HCEC 1CT (cell line): ENCODE measurements around the gene ZNF407.
A peak's percentile ranks its signal among the peaks of the same experiment; 100 is the strongest.

ENCODE experiments used
- DNase-seq: peaks from one replicate; pipeline ENCODE4 v3.0.0-alpha.2; 2017

Gene ZNF407

GRCh38 chr18:74796841-74797576 lies 199.3 kb downstream of the ZNF407 start:
- DNase-seq, result peak; percentile 67

DNA sequence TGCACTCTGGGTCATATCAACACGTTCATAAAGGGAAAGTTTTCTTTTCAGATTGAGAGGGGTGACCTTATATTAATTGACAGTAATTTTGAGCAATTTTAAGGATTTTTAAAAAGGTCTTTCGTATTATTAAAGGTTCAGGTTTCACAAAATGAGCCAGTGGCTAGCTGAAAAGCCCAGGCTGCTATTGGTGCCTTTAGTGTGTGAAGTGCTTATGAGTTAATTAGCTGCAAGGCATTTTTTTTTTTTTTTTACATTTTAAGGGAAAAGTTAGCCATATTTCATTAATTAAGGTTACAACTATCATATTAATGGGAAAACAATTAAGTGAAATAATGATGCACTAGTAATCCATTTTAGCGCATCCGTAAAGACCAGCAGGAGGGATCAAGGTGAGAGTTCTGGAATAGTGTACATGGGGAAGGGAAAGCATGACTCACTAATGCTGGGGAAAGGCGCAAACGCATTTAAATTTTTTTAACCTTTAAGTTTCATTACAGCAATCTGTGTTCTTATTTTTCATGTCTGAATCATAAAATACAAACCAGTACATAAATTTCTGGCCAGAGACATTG lies 200.0 kb downstream of the ZNF407 start:
- no peak for DNase-seq

- DNase-seq, result no peak
Measured at GRCh38 chr18:74799542-74799941, 201.9 kb downstream of the ZNF407 start.

DNA sequence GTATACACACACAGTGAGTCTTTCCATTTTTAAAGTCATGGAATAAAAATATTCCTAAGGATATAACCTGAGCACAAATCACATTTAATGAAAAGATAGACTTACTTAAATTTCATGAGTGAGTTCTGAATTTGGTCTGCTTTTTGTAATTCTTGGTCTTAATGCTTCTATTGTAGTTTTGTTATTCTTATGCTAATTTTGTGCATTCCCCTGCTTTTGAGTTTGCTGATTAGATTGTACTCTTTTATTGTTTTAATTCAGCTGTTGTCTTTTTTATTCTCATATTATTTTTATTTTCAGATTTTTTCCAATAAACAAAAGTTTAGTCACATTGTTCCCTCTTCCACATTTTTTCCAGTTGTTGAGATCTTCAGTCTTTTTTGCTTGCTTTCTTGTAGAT lies 202.4 kb downstream of the ZNF407 start:
- DNase-seq, result no peak

GRCh38 chr18:74803117-74803516 lies 205.4 kb downstream of the ZNF407 start:
- no peak for DNase-seq

DNA sequence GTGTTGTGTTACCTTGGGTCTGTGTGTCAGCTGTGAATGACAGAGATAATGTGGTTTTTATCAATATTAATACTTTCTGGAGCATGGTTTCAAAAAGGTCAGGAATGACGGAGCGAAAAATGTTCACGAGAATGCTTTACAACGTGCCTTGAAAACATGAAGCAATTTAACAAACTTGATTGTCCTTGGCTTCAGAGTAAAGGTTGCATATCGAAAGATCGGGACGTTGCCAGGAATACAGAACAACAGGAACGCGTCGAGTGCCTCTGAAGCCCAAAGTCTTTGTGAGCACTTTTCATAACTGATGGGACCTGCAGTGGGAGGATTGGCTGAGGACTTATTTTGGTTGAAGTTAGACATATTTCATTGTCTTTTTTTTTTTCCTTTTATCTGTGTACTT lies 206.1 kb downstream of the ZNF407 start:
- no peak for DNase-seq

DNA sequence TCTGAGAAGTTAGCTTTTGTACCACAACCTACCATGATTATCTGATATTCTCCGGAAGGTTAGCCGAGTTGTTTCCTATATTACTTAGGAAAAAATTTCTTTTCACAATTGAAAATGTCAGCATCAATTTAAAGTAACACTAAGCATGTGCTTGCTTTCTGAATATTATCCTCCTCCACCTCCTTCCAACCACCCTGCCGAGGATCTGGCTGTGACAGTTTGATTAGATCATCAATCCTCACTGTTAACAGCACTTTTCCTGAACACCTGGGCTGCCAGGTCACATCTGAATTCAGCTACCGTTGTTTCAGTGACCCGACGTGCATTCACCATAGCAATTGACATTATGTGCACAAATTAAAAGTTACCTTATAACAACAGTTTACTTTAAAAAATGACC lies 207.0 kb downstream of the ZNF407 start:
- no peak for DNase-seq

GRCh38 chr18:74806073-74806472 lies 208.4 kb downstream of the ZNF407 start:
- no peak for DNase-seq

GRCh38 chr18:74806700-74807416 lies 209.2 kb downstream of the ZNF407 start:
- peak; percentile 94 for DNase-seq

- DNase-seq, result no peak
Measured at GRCh38 chr18:74817576-74817975, 219.9 kb downstream of the ZNF407 start.

GRCh38 chr18:74818516-74819175 lies 221.0 kb downstream of the ZNF407 start:
- DNase-seq, result no peak

GRCh38 chr18:74819433-74820059 lies 221.9 kb downstream of the ZNF407 start:
- DNase-seq, result no peak

GRCh38 chr18:74820160-74820780 lies 222.6 kb downstream of the ZNF407 start:
- DNase-seq, result no peak

DNA sequence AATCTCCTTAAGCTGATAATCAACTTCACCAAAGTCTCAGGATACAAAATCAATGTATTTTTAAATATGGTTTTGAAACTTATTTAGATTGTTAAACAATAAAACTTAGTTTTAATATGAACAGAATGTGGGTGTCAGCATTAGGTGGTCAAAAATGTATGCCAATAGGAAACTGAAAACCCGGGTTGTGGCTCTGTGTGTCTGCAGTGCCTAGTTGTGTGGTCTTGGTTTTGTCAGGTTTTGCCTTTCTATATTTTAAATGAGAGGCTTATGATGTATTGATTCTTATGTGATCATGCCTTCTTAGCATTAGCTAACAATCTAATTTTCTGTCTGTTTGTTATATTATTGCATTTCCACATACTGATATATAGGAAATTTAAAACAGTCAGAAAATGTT lies 227.8 kb downstream of the ZNF407 start:
- no peak for DNase-seq

- DNase-seq, result no peak
Measured at GRCh38 chr18:74826572-74826971, 228.9 kb downstream of the ZNF407 start.

DNA sequence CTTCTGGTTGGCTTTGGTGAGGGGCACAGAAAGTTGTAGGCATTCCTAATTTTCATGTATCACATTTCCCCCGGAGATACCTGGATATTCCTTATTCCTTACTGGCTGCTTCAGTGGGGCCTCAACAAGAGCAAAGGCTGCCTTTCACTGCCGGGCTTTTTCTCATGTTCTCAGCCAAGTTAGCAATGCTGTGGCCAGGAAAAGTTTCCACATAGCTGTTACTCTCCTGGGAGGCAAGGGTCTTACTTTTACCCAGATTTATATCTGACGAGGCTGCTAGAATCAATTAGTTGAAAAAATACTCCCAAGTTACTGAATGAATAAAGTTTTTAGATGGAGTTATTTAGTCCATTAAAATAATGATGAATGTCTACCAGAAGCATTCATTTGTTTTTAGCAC lies 230.5 kb downstream of the ZNF407 start:
- no peak for DNase-seq

DNA sequence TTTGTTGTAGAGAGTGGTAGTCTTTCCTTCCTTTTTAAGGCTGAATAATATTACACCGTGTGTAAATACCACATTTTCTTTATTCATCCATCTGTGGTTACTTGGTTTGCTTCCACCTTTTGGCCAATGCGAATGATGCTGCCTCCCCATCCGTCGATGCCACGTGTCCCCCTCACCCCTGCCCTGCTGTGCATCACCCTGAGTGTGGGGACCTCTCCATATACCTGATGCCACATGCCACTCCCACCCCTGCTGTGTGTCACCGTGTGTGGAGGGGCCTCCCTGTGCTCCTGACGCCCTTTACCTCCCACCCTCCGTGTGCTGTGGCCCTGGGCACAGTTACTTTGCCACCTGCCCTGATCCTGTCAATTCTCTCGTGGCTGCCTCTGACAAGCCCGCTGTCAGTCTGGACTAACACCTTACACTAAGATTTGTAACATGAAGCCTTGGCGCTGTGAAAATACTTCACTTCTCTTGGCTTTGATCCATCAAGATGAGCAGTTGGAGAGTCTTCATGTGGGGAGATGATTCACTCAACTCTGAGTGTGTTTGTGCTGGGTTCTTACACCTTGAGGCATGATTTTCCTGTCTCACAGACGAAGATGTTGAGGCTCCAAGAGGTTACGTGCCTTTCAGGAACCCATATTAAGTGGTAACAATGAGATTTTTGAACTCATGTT lies 234.0 kb downstream of the ZNF407 start:
- no peak for DNase-seq

DNA sequence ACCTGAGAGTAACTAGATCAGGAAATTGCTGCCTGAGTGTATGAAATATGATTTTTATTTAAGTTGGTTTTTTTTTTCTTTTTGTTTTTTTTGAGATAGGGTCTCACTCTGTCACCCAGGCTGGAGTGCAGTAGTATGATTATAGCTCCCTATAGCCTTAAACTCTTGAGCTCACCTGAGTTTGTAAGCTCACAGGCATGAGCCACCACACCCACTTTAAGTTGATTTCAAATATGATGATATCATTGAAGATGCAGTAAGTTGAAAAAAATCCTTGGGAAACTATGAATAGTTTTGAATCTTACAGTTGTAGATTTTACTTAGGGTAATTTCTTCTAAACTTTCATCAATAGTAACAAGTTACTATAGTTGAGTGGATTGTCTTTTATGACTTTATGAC lies 234.7 kb downstream of the ZNF407 start:
- DNase-seq, result no peak

DNA sequence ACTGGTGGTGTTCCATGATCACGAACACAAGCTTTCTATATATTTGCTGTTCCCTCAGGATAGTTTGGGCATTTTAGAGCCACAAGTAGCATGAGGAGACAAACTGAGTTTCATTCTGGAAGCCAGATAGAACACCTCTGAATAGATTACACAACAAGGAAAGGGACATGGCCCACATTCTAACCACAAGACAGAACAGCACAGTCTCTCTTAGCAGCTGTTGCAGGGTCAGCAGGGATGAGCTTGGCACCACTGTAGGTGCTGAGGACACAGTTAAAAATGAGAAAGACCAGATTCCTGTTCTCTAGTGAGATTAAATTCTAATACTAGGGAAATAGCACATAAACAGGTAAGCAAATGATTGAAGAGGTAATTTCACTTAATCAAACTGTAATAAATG lies 235.3 kb downstream of the ZNF407 start:
- no peak for DNase-seq

GRCh38 chr18:74834424-74835309 lies 237.0 kb downstream of the ZNF407 start:
- no peak for DNase-seq
